ENCODE measurements around the gene GRB10. TPM values are rescaled to one million over a fixed set of nuclear protein-coding genes. Genes with fewer than 3 reads are reported as not detected.
"Not testable (repeated sequence)": the region's sequence is repeated elsewhere in the genome, so short reads cannot be mapped to it uniquely, and the experiment has no call there.

GRB10 gene
- total RNA-seq, 2 donors from 2014 or later: 10.3 to 15.1 TPM

DNA sequence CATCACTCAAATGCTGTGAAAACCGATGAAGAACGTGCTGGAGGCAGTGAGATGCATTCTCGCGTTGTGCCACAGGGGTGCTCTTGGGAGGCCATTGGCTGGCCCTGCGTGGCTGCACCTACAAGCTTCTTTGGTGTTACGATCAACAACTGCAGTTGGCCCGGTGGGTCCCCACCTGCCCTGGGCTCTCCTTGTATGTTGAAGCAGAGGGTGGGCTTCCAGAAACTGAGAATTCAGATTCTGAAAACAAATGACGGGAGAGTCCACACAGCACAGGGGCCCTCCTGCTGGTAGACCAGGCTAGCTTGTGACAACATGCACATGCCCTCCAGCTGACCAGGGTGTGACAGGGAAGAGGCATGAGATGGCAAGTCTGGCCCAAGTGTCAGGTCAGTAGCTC lies 193.8 kb downstream of the GRB10 start:
- TF ChIP-seq, protein P1, sequence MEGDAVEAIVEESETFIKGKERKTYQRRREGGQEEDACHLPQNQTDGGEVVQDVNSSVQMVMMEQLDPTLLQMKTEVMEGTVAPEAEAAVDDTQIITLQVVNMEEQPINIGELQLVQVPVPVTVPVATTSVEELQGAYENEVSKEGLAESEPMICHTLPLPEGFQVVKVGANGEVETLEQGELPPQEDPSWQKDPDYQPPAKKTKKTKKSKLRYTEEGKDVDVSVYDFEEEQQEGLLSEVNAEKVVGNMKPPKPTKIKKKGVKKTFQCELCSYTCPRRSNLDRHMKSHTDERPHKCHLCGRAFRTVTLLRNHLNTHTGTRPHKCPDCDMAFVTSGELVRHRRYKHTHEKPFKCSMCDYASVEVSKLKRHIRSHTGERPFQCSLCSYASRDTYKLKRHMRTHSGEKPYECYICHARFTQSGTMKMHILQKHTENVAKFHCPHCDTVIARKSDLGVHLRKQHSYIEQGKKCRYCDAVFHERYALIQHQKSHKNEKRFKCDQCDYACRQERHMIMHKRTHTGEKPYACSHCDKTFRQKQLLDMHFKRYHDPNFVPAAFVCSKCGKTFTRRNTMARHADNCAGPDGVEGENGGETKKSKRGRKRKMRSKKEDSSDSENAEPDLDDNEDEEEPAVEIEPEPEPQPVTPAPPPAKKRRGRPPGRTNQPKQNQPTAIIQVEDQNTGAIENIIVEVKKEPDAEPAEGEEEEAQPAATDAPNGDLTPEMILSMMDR (IDR thresholded peaks at IDR 0.05): no peak
- Histone ChIP-seq H3K4me1 (no peaks in the 10 kb centered on the region), H3K9ac (ENCODE audit: low read depth in 2 of 2, low read length in 2 of 2) (no peak overlapping the region), H3K36me3 (no peaks in the 10 kb centered on the region), H3K27me3 (no peaks in the 10 kb centered on the region), H3K27ac (no peak overlapping the region), H3K9me3 (no peaks in the 10 kb centered on the region), H3K4me3 (no peak overlapping the region)
- intact Hi-C loops (cut with DNase I): no loop called here
- DNase-seq: no peak

DNA sequence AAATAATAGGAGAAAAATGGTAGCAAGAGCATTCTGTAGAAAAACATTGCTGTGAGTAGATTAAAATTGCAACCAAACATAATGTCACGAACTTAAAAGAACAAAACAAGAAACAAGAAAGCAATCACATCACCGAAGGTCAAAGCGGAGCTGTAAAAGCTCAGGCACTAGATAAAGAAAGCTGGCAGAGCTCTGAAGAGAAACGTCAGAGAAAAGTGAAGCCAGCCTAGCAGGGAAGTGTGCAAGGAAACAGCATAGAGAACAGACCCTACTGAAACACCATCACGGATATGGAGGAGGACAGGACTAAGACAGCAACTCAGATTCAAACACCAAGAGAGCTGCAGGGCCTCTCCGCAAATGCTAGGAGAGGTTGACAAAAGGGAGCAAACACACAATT lies 195.0 kb downstream of the GRB10 start:
- H3K4me1 ChIP-seq: no peaks in the 10 kb centered on the region
- H3K9me3 ChIP-seq: no peaks in the 10 kb centered on the region
- no peak overlapping the region for H3K27ac ChIP-seq
- intact Hi-C loops (cut with DNase I): no loop called here
- H3K27me3 ChIP-seq: no peaks in the 10 kb centered on the region
- no peaks in the 10 kb centered on the region for H3K36me3 ChIP-seq
- no peak overlapping the region for H3K9ac ChIP-seq (ENCODE audit: low read depth in 2 of 2, low read length in 2 of 2)
- H3K4me3 ChIP-seq: no peak overlapping the region
- TF ChIP-seq, protein P1 (IDR thresholded peaks at IDR 0.05): no peak
- no peak for DNase-seq

DNA sequence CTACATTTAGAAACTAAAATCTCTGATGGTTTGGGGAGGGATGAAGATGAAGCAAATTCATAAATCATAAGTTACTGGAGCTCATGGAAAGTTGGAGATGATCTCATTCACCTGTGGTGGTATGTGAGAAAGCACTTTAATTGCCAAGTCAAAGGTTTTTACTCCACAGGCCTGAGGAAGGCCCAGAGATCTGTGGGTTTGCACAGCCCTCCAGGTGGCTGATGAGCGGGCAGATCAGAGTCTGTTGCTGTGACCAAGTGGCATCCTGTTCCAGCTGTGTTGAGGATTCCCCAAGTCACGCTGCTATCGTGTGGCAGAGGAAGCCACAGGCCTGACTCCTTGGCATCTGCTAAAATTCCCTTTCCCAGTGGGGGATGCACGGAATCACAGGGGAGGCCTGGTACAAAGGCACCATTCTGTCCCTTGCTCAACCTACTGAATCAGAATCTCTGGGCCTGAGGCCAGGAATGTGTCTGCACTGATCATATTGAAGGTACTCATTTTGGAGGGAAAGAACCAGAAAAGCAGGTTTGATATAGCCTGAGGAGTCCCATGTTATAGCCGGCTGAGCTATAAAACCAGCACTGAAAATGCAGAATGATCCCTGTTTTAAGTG lies 197.8 kb downstream of the GRB10 start:
- intact Hi-C loops (cut with DNase I): no loop called here
- DNase-seq: no peak
- TF ChIP-seq, protein P1 (IDR thresholded peaks at IDR 0.05): no peak

DNA sequence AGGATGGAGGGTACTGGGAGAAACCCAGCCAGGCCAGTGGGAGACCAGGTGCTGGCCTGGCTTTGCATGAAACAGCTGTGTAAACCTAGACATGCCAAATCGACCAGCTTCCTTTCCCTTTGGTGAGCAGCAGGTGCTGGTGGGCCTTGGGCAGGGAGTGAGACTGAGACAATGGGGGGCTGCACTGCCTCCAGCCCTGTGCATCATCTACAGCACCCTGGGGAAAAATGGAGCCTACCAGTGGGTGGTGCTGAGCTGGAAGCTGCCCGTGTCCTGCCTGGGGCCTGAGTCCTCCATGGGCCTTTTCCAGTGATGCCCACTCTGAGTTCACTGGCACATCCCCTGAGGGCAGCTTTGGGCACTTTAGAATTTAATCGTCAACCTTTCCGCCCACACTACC lies 198.3 kb downstream of the GRB10 start:
- no peak for DNase-seq
- no peak overlapping the region for H3K4me3 ChIP-seq
- H3K4me1 ChIP-seq: no peaks in the 10 kb centered on the region
- no peaks in the 10 kb centered on the region for H3K36me3 ChIP-seq
- intact Hi-C loops (cut with DNase I): no loop called here
- H3K9ac ChIP-seq (ENCODE audit: low read depth in 2 of 2, low read length in 2 of 2): no peak overlapping the region
- no peaks in the 10 kb centered on the region for H3K9me3 ChIP-seq
- no peaks in the 10 kb centered on the region for H3K27me3 ChIP-seq
- no peak overlapping the region for H3K27ac ChIP-seq
- TF ChIP-seq, protein P1 (IDR thresholded peaks at IDR 0.05): no peak

More for the DNA sequence above, 197.8 kb downstream of the GRB10 start:
- no peaks in the 10 kb centered on the region for H3K27me3 ChIP-seq
- H3K4me1 ChIP-seq: no peaks in the 10 kb centered on the region
- no peaks in the 10 kb centered on the region for H3K9me3 ChIP-seq
- no peak overlapping the region for H3K9ac ChIP-seq (ENCODE audit: low read depth in 2 of 2, low read length in 2 of 2)
- no peak overlapping the region for H3K4me3 ChIP-seq
- no peak overlapping the region for H3K27ac ChIP-seq
- H3K36me3 ChIP-seq: no peaks in the 10 kb centered on the region

DNA sequence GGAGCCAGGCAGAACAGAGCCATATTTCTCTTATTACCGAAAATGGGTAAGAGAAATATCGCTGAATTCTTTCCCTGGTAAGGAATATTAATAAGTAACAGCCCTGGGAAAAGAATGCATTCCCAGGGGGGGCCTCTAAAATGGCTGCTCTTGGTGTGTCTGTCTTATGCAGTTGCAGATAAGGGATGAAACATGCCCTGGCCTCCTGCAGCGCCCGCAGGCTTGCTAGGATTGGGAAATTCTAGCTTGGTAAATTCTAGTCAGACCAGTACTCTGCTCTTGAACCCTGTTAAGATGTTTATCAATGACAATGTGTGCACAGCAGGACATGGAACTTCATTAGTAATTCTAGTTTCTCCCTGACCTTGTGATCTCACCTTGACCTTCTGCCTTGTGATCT lies 199.4 kb downstream of the GRB10 start:
- H3K36me3 ChIP-seq; H3K9me3 ChIP-seq; H3K4me3 ChIP-seq; H3K27me3 ChIP-seq; H3K9ac ChIP-seq (ENCODE audit: low read depth in 2 of 2, low read length in 2 of 2); H3K27ac ChIP-seq; H3K4me1 ChIP-seq; intact Hi-C loops (cut with DNase I); DNase-seq: not testable (repeated sequence)

DNA sequence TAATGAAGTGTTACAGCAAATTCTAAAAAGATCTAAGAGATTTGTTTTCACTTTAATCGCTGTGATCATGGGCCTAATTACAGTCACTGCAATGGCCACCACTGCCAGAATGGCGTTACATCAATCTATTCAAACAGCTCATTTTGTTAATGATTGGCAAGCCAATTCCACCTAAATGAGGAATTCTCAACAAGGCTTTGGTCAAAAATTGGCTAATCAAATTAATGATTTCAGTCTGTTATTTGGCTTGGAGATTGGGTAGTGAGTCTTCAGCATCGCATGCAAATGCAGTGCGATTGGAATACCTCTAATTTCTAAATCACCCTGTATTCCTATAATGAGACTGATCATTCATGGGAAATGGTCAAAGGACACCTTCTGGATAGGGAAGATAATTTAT lies 200.4 kb downstream of the GRB10 start:
- H3K9ac ChIP-seq (ENCODE audit: low read depth in 2 of 2, low read length in 2 of 2); H3K4me1 ChIP-seq; H3K4me3 ChIP-seq; H3K36me3 ChIP-seq; H3K9me3 ChIP-seq; intact Hi-C loops (cut with DNase I); DNase-seq; H3K27me3 ChIP-seq; H3K27ac ChIP-seq: not testable (repeated sequence)

DNA sequence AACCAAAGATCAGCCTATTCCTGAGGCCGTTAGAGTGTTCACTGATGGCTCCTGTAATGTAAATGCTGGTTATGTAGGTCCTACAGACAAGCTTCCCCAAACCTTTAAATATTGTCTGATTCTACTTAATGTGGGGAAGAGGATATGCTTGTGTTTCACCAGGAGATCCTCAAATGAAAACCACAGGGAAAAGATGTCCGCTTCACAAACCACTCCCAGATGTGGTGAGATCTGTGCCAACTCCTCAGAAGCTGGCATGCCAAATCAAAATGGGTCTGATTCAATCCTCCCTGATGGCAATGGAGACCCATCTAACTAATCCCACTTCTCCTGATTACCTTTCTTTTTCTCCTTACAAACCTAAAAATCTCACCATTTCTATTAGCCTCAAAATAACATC lies 202.0 kb downstream of the GRB10 start:
- H3K27ac ChIP-seq; H3K27me3 ChIP-seq; H3K4me1 ChIP-seq; intact Hi-C loops (cut with DNase I); H3K36me3 ChIP-seq; DNase-seq; H3K4me3 ChIP-seq; H3K9me3 ChIP-seq; H3K9ac ChIP-seq (ENCODE audit: low read depth in 2 of 2, low read length in 2 of 2): not testable (repeated sequence)

Data from colonic mucosa (tissue), 4 donors.